Lung (tissue), 12 donors: ENCODE data around the gene DAZAP2. TPM values are rescaled to one million over a fixed set of nuclear protein-coding genes. Genes with fewer than 3 reads are reported as not detected.
"Not testable (repeated sequence)": the region's sequence is repeated elsewhere in the genome, so short reads cannot be mapped to it uniquely, and the experiment has no call there.

Experiments
- ATAC-seq: fragments of 200-7000 bp; cut with Tn5 transposase; one replicate; pipeline ENCODE4 v1.9.1; 2020; ENCODE audit warnings: moderate number of reproducible peaks; ENCODE audit not compliant: insufficient read depth, low FRiP score
- DNase-seq, 3 donors: peaks; one replicate each; pipeline ENCODE4 v3.0.0-alpha.2; 2013 to 2017
- H3K27ac ChIP-seq, 2 donors: one replicate each; pipeline ENCODE4 v1.5.1; 2013; ENCODE audit warnings: mild to moderate bottlenecking in 2 of 2, moderate library complexity in 2 of 2, control low read depth in 1 of 2, inconsistent platforms in 1 of 2, low read depth in 1 of 2, low read length in 1 of 2
- H3K27me3 ChIP-seq, 3 donors: one replicate each; pipeline ENCODE4 v1.5.1; 2013; ENCODE audit warnings: low read length in 2 of 3; ENCODE audit not compliant: control insufficient read depth in 3 of 3, insufficient read depth in 3 of 3
- H3K36me3 ChIP-seq, 4 donors: one replicate each; pipeline ENCODE4 v1.5.1; 2013; ENCODE audit warnings: low read length in 4 of 4, mild to moderate bottlenecking in 1 of 4, moderate library complexity in 1 of 4; ENCODE audit not compliant: control insufficient read depth in 4 of 4, insufficient read depth in 4 of 4
- H3K4me1 ChIP-seq, 5 donors: one replicate each; pipeline ENCODE4 v1.5.1; 2013; ENCODE audit warnings: low read length in 5 of 5, mild to moderate bottlenecking in 2 of 5, moderate library complexity in 1 of 5; ENCODE audit not compliant: control insufficient read depth in 5 of 5, insufficient read depth in 5 of 5
- H3K4me3 ChIP-seq: one replicate; pipeline ENCODE4 v1.5.1; 2013; ENCODE audit warnings: mild to moderate bottlenecking, control low read depth, moderate library complexity
- H3K9ac ChIP-seq, 2 donors: one replicate each; pipeline ENCODE4 v1.5.1; 2013; ENCODE audit warnings: low read length in 2 of 2, control low read depth in 1 of 2; ENCODE audit not compliant: insufficient read depth in 1 of 2
- H3K9me3 ChIP-seq, 4 donors: one replicate each; pipeline ENCODE4 v1.5.1; 2013; ENCODE audit warnings: low read length in 3 of 4, mild to moderate bottlenecking in 1 of 4, moderate library complexity in 1 of 4; ENCODE audit not compliant: control insufficient read depth in 4 of 4, insufficient read depth in 3 of 4
- CTCF ChIP-seq: IDR thresholded peaks from 2 replicates; pipeline ENCODE4 v1.5.1; 2012; ENCODE audit warnings: mild to moderate bottlenecking; ENCODE audit errors: control extremely low read depth, extremely low read depth
- WGBS, 2 donors: extraction: QIAGEN DNeasy Blood & Tissue Kit; methylation state at CpG; one replicate each; pipeline ENCODE4 v1.1.7; 2013; 5-methylcytosine and 5-hydroxymethylcytosine counted together
- polyA plus RNA-seq, 2 donors: library from polyadenylated mRNA; stranded (reverse); fragments of 200-250 nt; gene quantifications; one replicate each; pipeline ENCODE4 v1.2.1, GENCODE V29; 2013
- total RNA-seq, 2 donors: library from RNA; depleted of rRNA in 1 of 2; stranded (reverse); fragments of >200 nt in 1 of 2; gene quantifications; one replicate each; pipeline ENCODE4 v1.2.1, GENCODE V29; 2014 to 2021
- donor health status: control.
- donor health status: control.
- donor health status: Bipolar disorder and iron deficiency.
- donor health status: healthy.
- donor health status: DM: yes; HTN: yes; CAD: no.

DAZAP2 gene
- total and polyA plus RNA-seq, 4 donors: 146 to 644 (median 201) TPM

GRCh38 chr12:51219322-51219721 lies 19.3 kb upstream of the DAZAP2 start:
- H3K36me3 ChIP-seq: peaks cover 0 to 2% (median 0%) of the 10 kb centered on the region in 4 donors
- H3K4me1 ChIP-seq: peaks cover 3 to 25% (median 4%) of the 10 kb centered on the region in 5 donors
- 68 to 81% methylated on average over 5 of the region's 5 CpGs for WGBS, 2 donors
- no peak overlapping the region for H3K9ac ChIP-seq
- H3K4me3 ChIP-seq: no peak overlapping the region
- ATAC-seq: no peak
- peak overlapping the region in 1 of 2 donors; percentile 11 for H3K27ac ChIP-seq
- H3K9me3 ChIP-seq: no peaks in the 10 kb centered on the region
- no peak for TF ChIP-seq CTCF
- no peaks in the 10 kb centered on the region for H3K27me3 ChIP-seq
- peak in 2 of 3 donors; percentile 6 to 8 for DNase-seq

GRCh38 chr12:51219857-51220256 lies 18.8 kb upstream of the DAZAP2 start:
- ATAC-seq, H3K9me3 ChIP-seq, H3K9ac ChIP-seq, H3K4me3 ChIP-seq, H3K36me3 ChIP-seq, H3K27ac ChIP-seq, H3K27me3 ChIP-seq, DNase-seq: not testable (repeated sequence)
- peaks cover 3 to 25% (median 4%) of the 10 kb centered on the region in 5 donors for H3K4me1 ChIP-seq
- WGBS, 2 donors: 88 to 89% methylated on average over 12 of the region's 12 CpGs

- Histone ChIP-seq H3K36me3 (no peaks in the 10 kb centered on the region), H3K27ac (no peak overlapping the region), H3K9me3 (no peaks in the 10 kb centered on the region), H3K9ac (no peak overlapping the region), H3K4me1 (peaks cover 0 to 19% (median 3%) of the 10 kb centered on the region in 5 donors), H3K27me3 (no peaks in the 10 kb centered on the region), H3K4me3 (no peak overlapping the region)
- peak; percentile 55 to 77 (median 77) for DNase-seq
- no peak for TF ChIP-seq CTCF
- no peak for ATAC-seq
- WGBS, 2 donors: 47 to 66% methylated on average over 7 of the region's 7 CpGs
These were observed 16.2 kb upstream of the DAZAP2 start for GRCh38 chr12:51222461-51222860.

- WGBS, 2 donors: 89 to 92% methylated on average over 3 of the region's 3 CpGs
- no peak for TF ChIP-seq CTCF
- H3K27ac ChIP-seq: no peak overlapping the region
- DNase-seq (no peak), ATAC-seq (no peak)
- H3K27me3 ChIP-seq: no peaks in the 10 kb centered on the region
- no peaks in the 10 kb centered on the region for H3K9me3 ChIP-seq
- H3K4me3 ChIP-seq: no peak overlapping the region
- H3K9ac ChIP-seq: no peak overlapping the region
- peaks cover 0 to 6% (median 0%) of the 10 kb centered on the region in 5 donors for H3K4me1 ChIP-seq
- H3K36me3 ChIP-seq: no peaks in the 10 kb centered on the region
These were observed 14.0 kb upstream of the DAZAP2 start for GRCh38 chr12:51224625-51225024.
